OCI-LY3 (cell line): ENCODE data around the gene KCNH3.

Experiments used
- CTCF ChIP-seq: fragments of 200-600, 300-600 bp; sonication (generic); IDR thresholded peaks from 2 replicates; pipeline ENCODE4 v1.5.1; 2014; ENCODE audit warnings: antibody characterized with exemption, low read length, low read depth
- EZH2phosphoT487 ChIP-seq: fragments of 200-600 bp; shearing (Covaris generic); IDR thresholded peaks from 2 replicates; pipeline ENCODE4 v1.6.1; 2018; ENCODE audit warnings: antibody characterized with exemption, mixed run types, low read depth

GRCh38 chr12:49489154-49489553 is 49.7 kb upstream of the KCNH3 start:
- TF ChIP-seq CTCF (no peak), EZH2phosphoT487 (no peak)
